ENCODE data around the gene TTBK1. TPM values are rescaled to one million over a fixed set of nuclear protein-coding genes. Genes with fewer than 3 reads are reported as not detected.

Gene TTBK1
- total RNA-seq, 2 experiments from 2014 or later, result not detected

DNA sequence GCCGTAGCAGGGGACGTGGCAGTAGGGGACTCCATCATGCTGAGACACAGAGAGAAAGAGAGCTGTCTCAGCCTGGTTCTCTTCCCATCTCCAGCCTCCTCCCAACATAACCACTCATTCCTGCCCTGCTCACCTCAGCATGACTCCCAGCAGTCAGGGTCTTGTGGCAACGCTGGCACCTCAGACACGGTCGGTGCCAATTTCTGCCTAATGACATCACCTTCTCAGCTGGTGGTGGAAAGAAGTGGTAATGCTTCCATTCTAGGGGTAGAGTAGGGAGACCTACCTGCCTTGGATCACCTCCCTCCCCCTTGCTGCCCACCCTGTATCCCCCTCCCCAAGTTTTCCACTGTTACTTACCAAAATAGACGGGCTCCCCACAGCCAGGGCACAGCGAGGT lies 62.8 kb downstream of the TTBK1 start:
- ATAC-seq (no peak), DNase-seq (no peak)
- Mint-ChIP-seq H3K9me3 (ENCODE audit: insufficient read depth) (no peaks in the 10 kb centered on the region), H3K27me3 (ENCODE audit: low read depth) (peaks cover 8% of the 10 kb centered on the region), H3K4me1 (ENCODE audit: low read depth) (peaks cover 12% of the 10 kb centered on the region), H3K36me3 (ENCODE audit: low read depth) (no peaks in the 10 kb centered on the region), H3K4me3 (no peak overlapping the region), H3K27ac (no peak overlapping the region)
- POLR2A ChIA-PET, result no interaction called here
- CTCF ChIA-PET, result interaction anchor here (3.5 kb wide), 1 partner anchor 91 kb away, joined by 28 read pairs; no protein-coding TSS in a partner anchor

DNA sequence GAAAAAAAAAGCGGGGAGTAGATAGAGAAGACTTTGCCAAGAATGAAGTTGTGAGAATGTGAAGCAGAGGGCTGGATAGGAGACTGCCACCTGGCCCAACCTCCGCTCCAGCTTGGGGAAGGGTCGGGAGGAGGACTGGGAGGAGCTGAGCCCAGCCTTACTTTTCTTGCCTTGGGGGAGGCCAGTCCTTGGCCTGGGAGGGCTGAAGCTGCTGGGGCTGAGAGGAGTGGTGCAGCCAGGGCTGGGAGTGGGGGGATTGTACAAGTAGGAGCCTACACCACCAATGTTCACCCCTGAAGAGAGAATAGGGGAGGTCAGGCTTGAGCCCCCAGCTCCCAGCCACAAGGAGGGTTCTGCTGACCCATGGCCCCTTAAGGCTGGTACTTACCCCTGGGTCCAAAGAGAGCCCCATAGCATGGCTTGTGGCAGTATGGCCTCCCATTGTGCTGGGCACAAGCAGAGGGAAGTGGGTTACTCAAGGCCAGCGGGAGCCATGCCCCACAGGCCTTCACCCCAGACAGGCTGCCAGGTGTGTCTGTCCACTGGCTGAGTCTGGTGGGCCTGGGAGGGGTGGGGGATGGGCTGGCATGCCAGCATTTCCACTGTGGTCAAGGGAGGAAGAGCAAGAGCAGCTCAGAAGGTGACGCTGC lies 64.3 kb downstream of the TTBK1 start:
- Mint-ChIP-seq H3K27ac (no peak overlapping the region), H3K27me3 (ENCODE audit: low read depth) (peaks cover 10% of the 10 kb centered on the region), H3K4me3 (no peak overlapping the region), H3K36me3 (ENCODE audit: low read depth) (no peaks in the 10 kb centered on the region), H3K4me1 (ENCODE audit: low read depth) (peaks cover 12% of the 10 kb centered on the region), H3K9me3 (ENCODE audit: insufficient read depth) (no peaks in the 10 kb centered on the region)
- DNase-seq (no peak), ATAC-seq (no peak)
- CTCF ChIA-PET, result interaction anchor here (0.8 to 3.5 kb wide), 14 partner anchors 11 to 199 kb away, joined by 3 to 28 read pairs (median 7); partner anchors contain the start of gene ABCC10
- POLR2A ChIA-PET, result no interaction called here

DNA sequence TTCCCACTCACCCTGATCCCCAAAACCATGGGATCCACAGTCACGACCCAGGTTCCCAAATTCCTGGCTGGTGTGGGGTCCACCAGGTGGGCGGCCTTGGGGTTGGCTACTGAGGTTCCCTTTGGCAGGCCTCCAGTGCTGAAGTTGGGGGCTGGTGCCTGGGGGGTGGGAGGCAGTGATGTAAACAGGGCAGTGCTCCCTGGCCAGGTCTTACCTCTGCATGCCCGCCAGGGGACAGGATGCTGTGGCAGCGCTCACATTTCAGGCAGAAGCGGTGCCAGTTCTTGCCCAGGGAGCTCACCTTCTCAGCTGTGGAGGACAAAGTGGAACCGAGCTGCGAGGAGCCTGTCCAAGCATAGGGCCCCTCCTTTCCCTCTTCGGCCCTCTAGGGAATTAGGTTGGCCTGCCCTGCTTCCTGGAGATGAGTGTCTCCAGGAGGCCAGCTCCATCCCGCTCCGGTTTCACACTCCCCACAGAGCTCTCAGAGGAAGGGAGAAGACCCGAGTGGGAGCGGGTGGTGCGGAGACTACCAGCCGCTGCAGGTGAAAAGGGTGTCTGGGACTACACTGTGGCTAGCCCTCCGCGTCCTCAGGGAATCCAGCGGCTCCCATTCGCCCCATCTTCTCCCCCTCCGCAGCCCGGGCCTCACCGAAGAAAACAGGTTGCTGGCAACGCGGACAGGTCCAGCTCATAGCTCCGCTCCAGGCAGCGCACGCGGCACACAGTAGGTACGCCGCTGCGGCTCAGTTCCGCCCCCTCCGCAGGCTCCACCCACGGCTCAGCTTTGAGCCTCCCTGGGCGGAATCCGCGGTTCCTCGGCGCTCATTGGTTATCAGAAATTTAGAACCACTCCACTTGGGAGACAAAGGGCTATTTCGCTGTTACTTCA lies 65.1 kb downstream of the TTBK1 start, which contains the start of gene CRIP3:
Gene CRIP3, minus strand, starts transcription at position 726 of the 889 bp plus-strand sequence. Its CDS starts 34 bp downstream, at position 692.
- peaks cover 14% of the 10 kb centered on the region for H3K27me3 Mint-ChIP-seq (ENCODE audit: low read depth)
- peak; percentile 89 for ATAC-seq
- peak; percentile 53 for DNase-seq
- peak within 1 kb of the TSS; percentile 63 for H3K4me3 Mint-ChIP-seq
- H3K27ac Mint-ChIP-seq, result no peak within 1 kb of the TSS
- CTCF ChIA-PET, result interaction anchor here (0.6 to 3.5 kb wide), 24 partner anchors 9 to 198 kb away, joined by 3 to 28 read pairs (median 4); partner anchors contain the start of genes ABCC10 and CUL9
- POLR2A ChIA-PET, result no interaction called here
- no peaks in the 10 kb centered on the region for H3K36me3 Mint-ChIP-seq (ENCODE audit: low read depth)
- H3K9me3 Mint-ChIP-seq (ENCODE audit: insufficient read depth), result no peaks in the 10 kb centered on the region
- H3K4me1 Mint-ChIP-seq (ENCODE audit: low read depth), result peaks cover 12% of the 10 kb centered on the region

DNA sequence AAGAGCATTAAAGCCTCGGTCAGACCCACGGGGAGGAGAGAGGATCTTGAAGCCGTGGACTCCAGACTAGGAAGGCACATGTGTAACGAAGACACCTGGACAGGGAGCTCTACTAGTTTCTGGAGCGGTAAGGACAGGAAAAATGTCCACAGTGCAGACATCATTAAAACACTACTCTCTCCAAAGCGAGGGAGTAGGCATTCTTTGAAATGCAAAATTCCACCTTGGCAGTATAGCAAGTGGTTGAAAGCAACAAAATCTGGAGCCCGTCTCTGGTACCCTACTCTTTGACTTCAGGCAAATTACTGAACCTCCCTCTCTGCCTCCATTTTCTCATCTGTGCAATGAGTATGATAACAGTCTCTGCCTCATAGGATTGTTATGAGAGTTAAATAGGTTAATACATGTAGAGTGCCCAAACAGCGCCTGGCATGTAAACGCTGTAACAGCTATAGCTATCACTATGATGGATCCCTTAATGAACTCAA lies 65.8 kb downstream of the TTBK1 start:
- no peak for DNase-seq
- no peak for ATAC-seq
- Mint-ChIP-seq H3K27ac (no peak overlapping the region), H3K4me3 (peak overlapping the region; percentile 63), H3K4me1 (ENCODE audit: low read depth) (peaks cover 12% of the 10 kb centered on the region), H3K36me3 (ENCODE audit: low read depth) (no peaks in the 10 kb centered on the region), H3K27me3 (ENCODE audit: low read depth) (peaks cover 14% of the 10 kb centered on the region), H3K9me3 (ENCODE audit: insufficient read depth) (no peaks in the 10 kb centered on the region)
- ChIA-PET CTCF (interaction anchor here (0.7 to 3.5 kb wide), 21 partner anchors 8 to 197 kb away, joined by 3 to 28 read pairs (median 5); partner anchors contain the start of genes ABCC10 and CUL9), POLR2A (no interaction called here)

DNA sequence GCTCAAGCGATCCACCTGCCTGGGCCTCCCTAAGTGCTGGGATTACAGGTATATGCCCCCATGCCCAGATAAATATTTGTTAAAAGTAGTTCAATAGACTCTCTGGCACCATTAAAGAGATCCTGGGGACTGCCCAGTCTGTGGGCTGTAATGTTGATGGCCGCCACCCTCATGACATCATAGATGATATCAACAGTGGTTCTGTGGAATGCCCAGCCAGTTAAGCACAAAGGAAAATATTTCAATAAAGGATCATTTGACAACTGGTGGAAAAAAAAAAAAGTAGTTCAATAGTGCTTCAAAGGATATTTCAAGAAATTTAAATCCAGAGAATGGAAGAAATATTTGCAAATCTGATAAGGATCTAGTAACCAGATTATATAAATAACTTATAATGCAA lies 66.9 kb downstream of the TTBK1 start:
- H3K4me3 Mint-ChIP-seq, result no peak overlapping the region
- CTCF ChIA-PET, result no interaction called here
- H3K4me1 Mint-ChIP-seq (ENCODE audit: low read depth), result peaks cover 12% of the 10 kb centered on the region
- DNase-seq, result no peak
- POLR2A ChIA-PET, result no interaction called here
- no peak overlapping the region for H3K27ac Mint-ChIP-seq
- no peaks in the 10 kb centered on the region for H3K36me3 Mint-ChIP-seq (ENCODE audit: low read depth)
- peaks cover 16% of the 10 kb centered on the region for H3K27me3 Mint-ChIP-seq (ENCODE audit: low read depth)
- no peaks in the 10 kb centered on the region for H3K9me3 Mint-ChIP-seq (ENCODE audit: insufficient read depth)
- no peak for ATAC-seq

DNA sequence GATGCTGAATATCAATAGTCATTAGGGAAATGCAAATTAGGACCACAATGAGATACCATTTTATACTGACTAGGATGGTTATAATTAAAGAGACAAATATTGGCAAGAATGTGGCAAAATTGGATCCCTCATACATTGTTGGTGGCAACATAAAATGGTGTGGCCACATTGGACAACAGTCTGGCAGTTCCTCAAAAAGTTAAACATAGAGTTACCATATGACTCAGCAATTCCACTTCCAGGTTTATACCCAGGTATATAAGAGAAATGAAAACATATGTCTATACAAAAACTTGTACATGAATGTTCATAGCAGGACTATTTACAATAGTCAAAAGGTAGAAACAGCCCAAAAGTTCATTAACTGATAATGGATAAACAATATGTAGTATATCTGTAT lies 67.3 kb downstream of the TTBK1 start:
- no peaks in the 10 kb centered on the region for H3K36me3 Mint-ChIP-seq (ENCODE audit: low read depth)
- ATAC-seq, result no peak
- H3K27ac Mint-ChIP-seq, result no peak overlapping the region
- POLR2A ChIA-PET, result no interaction called here
- no peak for DNase-seq
- H3K9me3 Mint-ChIP-seq (ENCODE audit: insufficient read depth), result no peaks in the 10 kb centered on the region
- H3K4me1 Mint-ChIP-seq (ENCODE audit: low read depth), result peaks cover 15% of the 10 kb centered on the region
- H3K27me3 Mint-ChIP-seq (ENCODE audit: low read depth), result peaks cover 16% of the 10 kb centered on the region
- CTCF ChIA-PET, result no interaction called here
- H3K4me3 Mint-ChIP-seq, result no peak overlapping the region

DNA sequence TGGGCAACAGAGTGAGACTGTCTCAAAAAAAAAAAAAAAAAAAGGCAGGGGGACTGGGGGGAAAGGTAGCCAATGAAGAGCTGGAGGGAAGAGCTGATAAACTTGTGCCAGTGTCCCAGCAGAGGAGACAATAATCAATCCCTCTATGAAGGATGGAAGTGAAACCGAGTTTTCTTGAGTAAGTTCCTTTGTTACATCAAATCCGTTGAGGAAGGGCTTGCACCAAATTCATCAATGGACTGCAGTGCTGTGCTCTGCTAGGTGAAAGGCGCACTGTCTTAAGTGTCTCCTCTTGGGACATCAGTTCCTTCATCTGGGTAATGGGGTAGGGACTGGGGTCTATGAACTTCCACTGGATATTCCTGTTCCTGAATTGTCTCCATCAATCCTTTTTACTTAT lies 68.4 kb downstream of the TTBK1 start:
- Mint-ChIP-seq H3K4me3 (no peak overlapping the region), H3K9me3 (ENCODE audit: insufficient read depth) (no peaks in the 10 kb centered on the region), H3K27ac (no peak overlapping the region), H3K4me1 (ENCODE audit: low read depth) (peaks cover 15% of the 10 kb centered on the region), H3K27me3 (ENCODE audit: low read depth) (peaks cover 18% of the 10 kb centered on the region), H3K36me3 (ENCODE audit: low read depth) (no peaks in the 10 kb centered on the region)
- CTCF ChIA-PET, result no interaction called here
- no peak for DNase-seq
- POLR2A ChIA-PET, result no interaction called here
- ATAC-seq, result no peak

DNA sequence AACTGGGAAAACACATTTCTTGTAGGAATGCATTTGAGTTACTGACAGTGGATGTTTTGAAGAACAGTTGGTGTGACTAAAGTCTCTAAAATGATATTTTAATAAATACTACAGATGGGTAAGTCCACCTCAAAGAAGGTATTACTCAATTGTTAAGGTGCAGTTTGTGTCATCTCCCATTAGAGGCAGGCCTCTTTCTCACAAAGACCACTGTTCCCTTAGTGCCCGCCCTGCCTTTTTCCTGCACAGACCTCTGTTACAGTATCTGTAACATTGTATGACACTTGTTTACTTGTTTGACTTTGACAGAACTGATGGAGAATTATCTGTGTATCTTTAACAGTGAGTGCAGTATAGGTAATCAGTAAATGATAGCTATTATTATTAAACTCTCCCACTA lies 70.5 kb downstream of the TTBK1 start:
- no peaks in the 10 kb centered on the region for H3K36me3 Mint-ChIP-seq (ENCODE audit: low read depth)
- H3K4me3 Mint-ChIP-seq, result no peak overlapping the region
- no peaks in the 10 kb centered on the region for H3K9me3 Mint-ChIP-seq (ENCODE audit: insufficient read depth)
- no peak for ATAC-seq
- peaks cover 26% of the 10 kb centered on the region for H3K27me3 Mint-ChIP-seq (ENCODE audit: low read depth)
- no peak overlapping the region for H3K27ac Mint-ChIP-seq
- DNase-seq, result no peak
- ChIA-PET CTCF (interaction anchor here (1.7 kb wide), 2 partner anchors 42 to 85 kb away, joined by 5 to 8 read pairs; partner anchors contain the start of gene DNPH1), POLR2A (no interaction called here)
- peaks cover 8% of the 10 kb centered on the region for H3K4me1 Mint-ChIP-seq (ENCODE audit: low read depth)

DNA sequence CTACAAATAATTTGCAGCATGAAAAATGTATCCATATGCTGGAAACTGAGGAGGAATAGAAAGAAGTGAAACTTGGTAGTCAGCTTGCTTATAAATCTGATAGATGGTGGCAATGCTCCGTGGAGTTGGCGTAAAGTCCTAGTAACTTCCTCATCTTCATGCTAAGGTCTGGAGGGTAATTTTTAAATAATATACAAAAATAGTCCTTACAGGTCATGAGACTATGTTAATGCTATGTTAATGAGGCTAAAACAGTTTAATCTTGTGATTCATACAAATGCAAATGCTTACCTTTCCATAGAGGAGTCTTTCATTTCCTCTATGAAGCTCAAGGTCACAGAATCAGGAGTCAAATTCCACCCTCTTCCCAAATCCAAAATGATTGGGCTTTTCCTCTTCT lies 74.7 kb downstream of the TTBK1 start:
- no peaks in the 10 kb centered on the region for H3K9me3 Mint-ChIP-seq (ENCODE audit: insufficient read depth)
- ChIA-PET CTCF (interaction anchor here (0.8 to 1.0 kb wide), 3 partner anchors 9 to 38 kb away, joined by 3 to 5 read pairs (median 3); partner anchors contain the start of gene CRIP3), POLR2A (no interaction called here)
- H3K4me3 Mint-ChIP-seq, result no peak overlapping the region
- DNase-seq, result no peak
- no peak overlapping the region for H3K27ac Mint-ChIP-seq
- no peaks in the 10 kb centered on the region for H3K36me3 Mint-ChIP-seq (ENCODE audit: low read depth)
- peaks cover 3% of the 10 kb centered on the region for H3K4me1 Mint-ChIP-seq (ENCODE audit: low read depth)
- peaks cover 16% of the 10 kb centered on the region for H3K27me3 Mint-ChIP-seq (ENCODE audit: low read depth)
- ATAC-seq, result no peak

DNA sequence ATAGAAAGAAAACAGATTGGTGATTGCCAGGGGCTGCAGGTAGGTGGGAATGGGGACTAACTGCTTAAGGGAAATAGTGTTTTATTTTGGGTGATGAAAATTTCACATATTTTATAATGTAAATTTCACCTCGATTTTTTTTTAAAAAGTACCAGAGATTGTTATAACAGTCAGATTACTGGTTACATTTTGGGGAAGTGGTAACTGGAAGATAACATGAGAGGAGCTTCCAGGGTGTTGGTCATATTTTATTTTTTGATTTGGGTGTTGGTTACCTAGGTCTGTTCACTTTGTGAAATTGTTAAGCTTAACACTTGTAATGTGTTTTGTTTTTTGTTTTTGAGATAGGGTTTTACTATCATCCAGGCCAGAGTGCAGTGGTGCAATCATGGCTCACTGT lies 82.6 kb downstream of the TTBK1 start:
- DNase-seq, result no peak
- H3K4me1 Mint-ChIP-seq (ENCODE audit: low read depth), result no peaks in the 10 kb centered on the region
- H3K27me3 Mint-ChIP-seq (ENCODE audit: low read depth), result peaks cover 2% of the 10 kb centered on the region
- no peak overlapping the region for H3K27ac Mint-ChIP-seq
- no peaks in the 10 kb centered on the region for H3K36me3 Mint-ChIP-seq (ENCODE audit: low read depth)
- no peaks in the 10 kb centered on the region for H3K9me3 Mint-ChIP-seq (ENCODE audit: insufficient read depth)
- POLR2A ChIA-PET, result no interaction called here
- CTCF ChIA-PET, result interaction anchor here (1.9 kb wide), 1 partner anchor 8 kb away, joined by 4 read pairs; no protein-coding TSS in a partner anchor
- no peak for ATAC-seq
- no peak overlapping the region for H3K4me3 Mint-ChIP-seq

DNA sequence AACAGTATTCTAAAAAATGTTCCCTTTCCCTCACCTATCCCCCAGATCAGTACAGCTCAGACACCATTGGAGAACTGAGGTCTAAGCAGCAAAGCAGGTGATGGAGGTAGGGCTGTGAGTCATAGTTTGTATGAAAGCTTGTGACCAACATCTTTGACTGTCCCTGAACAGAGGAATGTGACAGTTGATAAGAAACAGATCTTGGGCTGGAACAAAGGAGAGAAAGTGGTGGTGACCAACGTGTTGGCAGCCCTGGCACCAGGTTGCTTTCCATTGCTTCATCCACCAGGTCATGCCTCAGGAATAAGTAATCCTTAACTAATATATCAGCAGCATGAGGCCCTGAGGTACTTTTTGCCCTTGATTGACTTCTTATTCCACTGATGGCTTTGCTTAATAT lies 85.2 kb downstream of the TTBK1 start:
- DNase-seq (no peak), ATAC-seq (no peak)
- ChIA-PET CTCF (no interaction called here), POLR2A (no interaction called here)
- H3K27ac Mint-ChIP-seq, result no peak overlapping the region
- no peaks in the 10 kb centered on the region for H3K9me3 Mint-ChIP-seq (ENCODE audit: insufficient read depth)
- no peaks in the 10 kb centered on the region for H3K36me3 Mint-ChIP-seq (ENCODE audit: low read depth)
- peaks cover 12% of the 10 kb centered on the region for H3K4me1 Mint-ChIP-seq (ENCODE audit: low read depth)
- peaks cover 7% of the 10 kb centered on the region for H3K27me3 Mint-ChIP-seq (ENCODE audit: low read depth)
- H3K4me3 Mint-ChIP-seq, result no peak overlapping the region

DNA sequence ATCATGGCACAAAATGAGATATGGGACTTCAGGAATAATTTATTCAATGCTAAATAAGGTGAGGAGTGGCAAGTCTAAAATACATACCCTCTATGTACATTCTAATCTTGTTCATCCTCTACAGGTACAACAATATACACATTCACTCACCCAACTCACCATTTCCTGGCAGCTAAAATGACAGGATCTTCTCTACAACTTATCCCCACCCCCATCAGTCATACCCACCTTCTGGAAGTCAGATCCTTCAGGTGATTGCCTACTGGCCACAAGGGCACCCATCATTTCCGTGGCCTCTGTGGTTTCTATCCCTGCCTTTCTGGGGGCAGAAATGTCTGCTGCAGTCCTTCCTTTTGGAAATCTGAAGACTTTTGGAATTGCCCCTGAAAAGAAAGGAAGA lies 88.2 kb downstream of the TTBK1 start:
- Mint-ChIP-seq H3K27me3 (ENCODE audit: low read depth) (peaks cover 7% of the 10 kb centered on the region), H3K36me3 (ENCODE audit: low read depth) (no peaks in the 10 kb centered on the region), H3K4me1 (ENCODE audit: low read depth) (peaks cover 12% of the 10 kb centered on the region), H3K9me3 (ENCODE audit: insufficient read depth) (no peaks in the 10 kb centered on the region), H3K4me3 (no peak overlapping the region), H3K27ac (no peak overlapping the region)
- CTCF ChIA-PET, result no interaction called here
- POLR2A ChIA-PET, result no interaction called here
- DNase-seq (no peak), ATAC-seq (no peak)
